SK-N-SH (cell line): ENCODE results near the gene ADGRA1. TPM values are rescaled to one million over a fixed set of nuclear protein-coding genes. Genes with fewer than 3 reads are reported as not detected.

Experiments
- CTCF ChIA-PET: fragments of 300-600, 350-600 bp; formaldehyde crosslinking; extraction: SDS; loops from one replicate; lab custom pipeline; 2021; lab: Yijun Ruan, JAX
- POLR2A ChIA-PET: fragments of 350-600 bp; sonication (Branson Sonifier 250); formaldehyde crosslinking; extraction: SDS; loops from one replicate; lab custom pipeline; 2020; ENCODE audit warnings: antibody characterized with exemption, inconsistent platforms; lab: Yijun Ruan, JAX
- DNase-seq: peaks from one replicate; pipeline ENCODE4 v3.0.0; 2012
- H2AFZ ChIP-seq: fragments of 200-600 bp; sonication (generic); 2 replicates; pipeline ENCODE4 v1.8.1; 2016; ENCODE audit warnings: antibody characterized with exemption, mild to moderate bottlenecking, low read depth
- H3F3A ChIP-seq: fragments of 200-600 bp; sonication (generic); replicated peaks from 2 replicates; pipeline ENCODE3; 2016; ENCODE audit warnings: antibody characterized with exemption, mild to moderate bottlenecking; ENCODE audit not compliant: insufficient read depth
- H3K27ac ChIP-seq, 2 experiments: fragments of 200-500 bp in 1 of 2; fragments of 200-600 bp in 1 of 2; sonication (Bioruptor generic) in 1 of 2; sonication (generic), shearing (Covaris generic) in 1 of 2; 2 replicates each; pipeline versions ENCODE4 v1.5.1 to v1.6.1; 2014 to 2016; ENCODE audit warnings: low read depth in 2 of 2, inconsistent platforms in 1 of 2, low read length in 1 of 2, mild to moderate bottlenecking in 1 of 2, mixed read lengths in 1 of 2
- H3K27me3 ChIP-seq: fragments of 200-600 bp; sonication (generic), shearing (Covaris generic); 2 replicates; pipeline ENCODE4 v1.6.1; 2016; ENCODE audit warnings: mixed run types; ENCODE audit not compliant: insufficient read depth
- H3K36me3 ChIP-seq, 2 experiments: fragments of 200-500 bp in 1 of 2; fragments of 200-600 bp in 1 of 2; sonication (Bioruptor generic) in 1 of 2; sonication (generic) in 1 of 2; replicated peaks in 1 of 2; 2 replicates each; pipeline versions ENCODE3 to v1.5.1; 2014 to 2016; ENCODE audit warnings: low read length in 1 of 2, mild to moderate bottlenecking in 1 of 2; ENCODE audit not compliant: insufficient read depth in 2 of 2, control insufficient read depth in 1 of 2
- H3K4me1 ChIP-seq, 2 experiments: fragments of 200-500 bp in 1 of 2; fragments of 200-600 bp in 1 of 2; sonication (Bioruptor generic) in 1 of 2; sonication (generic), shearing (Covaris generic) in 1 of 2; 2 replicates each; pipeline versions ENCODE4 v1.5.1 to v1.6.1; 2014 to 2016; ENCODE audit warnings: low read depth in 1 of 2, low read length in 1 of 2, mixed run types in 1 of 2; ENCODE audit not compliant: insufficient read depth in 2 of 2, control insufficient read depth in 1 of 2
- H3K4me2 ChIP-seq: fragments of 200-600 bp; sonication (generic), shearing (Covaris generic); 2 replicates; pipeline ENCODE4 v1.6.1; 2017; ENCODE audit warnings: mixed run types
- H3K4me3 ChIP-seq, 2 experiments: fragments of 200-500 bp in 1 of 2; fragments of 200-600 bp in 1 of 2; sonication (Bioruptor generic) in 1 of 2; sonication (generic), shearing (Covaris generic) in 1 of 2; 2 replicates each; pipeline versions ENCODE4 v1.5.1 to v1.8.1; 2014 to 2016; ENCODE audit warnings: low read depth in 2 of 2, inconsistent platforms in 1 of 2, low read length in 1 of 2, mild to moderate bottlenecking in 1 of 2, mixed read lengths in 1 of 2, moderate library complexity in 1 of 2
- H3K79me2 ChIP-seq: fragments of 200-600 bp; sonication (generic); 2 replicates; pipeline ENCODE4 v1.8.1; 2017; ENCODE audit warnings: mild to moderate bottlenecking; ENCODE audit not compliant: insufficient read depth
- H3K9ac ChIP-seq: fragments of 200-600 bp; sonication (generic); 2 replicates; pipeline ENCODE4 v1.6.1; 2017; ENCODE audit warnings: mixed run types
- H3K9me2 ChIP-seq: fragments of 200-600 bp; sonication (generic); 2 replicates; pipeline ENCODE4 v1.6.1; 2017; ENCODE audit warnings: mixed run types
- H3K9me3 ChIP-seq: fragments of 200-600 bp; sonication (generic); 2 replicates; pipeline ENCODE4 v1.6.1; 2017; ENCODE audit warnings: mixed run types, mild to moderate bottlenecking, moderate library complexity
- H4K20me1 ChIP-seq: fragments of 200-600 bp; sonication (generic); 2 replicates; pipeline ENCODE4 v1.6.1; 2017; ENCODE audit warnings: mild to moderate bottlenecking, mixed run types; ENCODE audit not compliant: insufficient read depth
- CHD2 ChIP-seq: fragments of 150-350 bp; IDR thresholded peaks from 2 replicates; pipeline ENCODE4 v1.6.1; 2018; ENCODE audit warnings: low read length; ENCODE audit not compliant: partially characterized antibody
- ELF1 ChIP-seq: IDR thresholded peaks from 2 replicates; pipeline ENCODE4 v1.4.0; 2012
- EP300 ChIP-seq, 2 experiments: IDR thresholded peaks; 2 replicates each; pipeline versions ENCODE4 v1.4.0 to v1.6.1; 2012; ENCODE audit warnings: borderline replicate concordance in 1 of 2, low read depth in 1 of 2, low read length in 1 of 2
- EZH2phosphoT487 ChIP-seq: fragments of 200-600 bp; sonication (generic); IDR thresholded peaks from 2 replicates; pipeline ENCODE4 v1.6.1; 2017; ENCODE audit warnings: low read depth, mixed run types, mild to moderate bottlenecking, antibody characterized with exemption, moderate library complexity, borderline replicate concordance
- FOSL2 ChIP-seq: IDR thresholded peaks from 2 replicates; pipeline ENCODE4 v1.4.0; 2012; ENCODE audit warnings: low read depth, mild to moderate bottlenecking, moderate library complexity, borderline replicate concordance
- FOXJ3 ChIP-seq: sonication (generic); formaldehyde crosslinking; IDR thresholded peaks from 2 replicates; pipeline ENCODE4 v1.5.1; 2020; ENCODE audit warnings: mild to moderate bottlenecking, missing genetic modification reagents
- FOXM1 ChIP-seq: IDR thresholded peaks from 2 replicates; pipeline ENCODE4 v1.4.0; 2012; ENCODE audit warnings: low read depth, mild to moderate bottlenecking
- GABPA ChIP-seq: IDR thresholded peaks from 2 replicates; pipeline ENCODE4 v1.4.0; 2012; ENCODE audit warnings: low read depth, mild to moderate bottlenecking
- GATA2 ChIP-seq: sonication (generic); formaldehyde crosslinking; IDR thresholded peaks from 2 replicates; pipeline ENCODE4 v1.5.0; 2020; ENCODE audit warnings: mild to moderate bottlenecking, missing genetic modification reagents
- JUND ChIP-seq: IDR thresholded peaks from 2 replicates; pipeline ENCODE4 v1.4.0; 2012
- MEF2A ChIP-seq: IDR thresholded peaks from 2 replicates; pipeline ENCODE4 v1.4.0; 2012; ENCODE audit warnings: low read depth, borderline replicate concordance
- MXI1 ChIP-seq: IDR thresholded peaks from 2 replicates; pipeline ENCODE4 v1.6.1; 2012; ENCODE audit warnings: mild to moderate bottlenecking, low read depth, low read length, improper control_type of control experiment
- RAD21 ChIP-seq: IDR thresholded peaks from 2 replicates; pipeline ENCODE4 v1.6.1; 2012; ENCODE audit warnings: mild to moderate bottlenecking, low read length
- SIN3A ChIP-seq: IDR thresholded peaks from 2 replicates; pipeline ENCODE4 v1.6.1; 2012; ENCODE audit warnings: low read depth, mild to moderate bottlenecking, low read length, moderate library complexity, borderline replicate concordance
- TAF1 ChIP-seq: IDR thresholded peaks from 2 replicates; pipeline ENCODE4 v1.6.1; 2012; ENCODE audit warnings: low read depth, mild to moderate bottlenecking, low read length, moderate library complexity, borderline replicate concordance
- YY1 ChIP-seq: IDR thresholded peaks from 2 replicates; pipeline ENCODE4 v1.4.0; 2012; ENCODE audit warnings: low read depth, mild to moderate bottlenecking
- WGBS: methylation state at CpG from one replicate; pipeline ENCODE4 v1.1.6; 2017; ENCODE audit warnings: low lambda C conversion rate; 5-methylcytosine and 5-hydroxymethylcytosine counted together
- polyA plus RNA-seq, 3 experiments: library from polyadenylated mRNA; depleted of rRNA; stranded (reverse); fragments of >200 nt; gene quantifications; 2 replicates each; pipeline ENCODE4 v1.2.3, GENCODE V29; 2012
- TF ChIP-seq, protein P1 (sequence below): IDR thresholded peaks from 2 replicates; pipeline ENCODE4 v1.4.0; 2012; ENCODE audit warnings: low read depth
- TF ChIP-seq, protein P2 (sequence below): fragments of 200-600 bp; sonication (generic); IDR thresholded peaks from 2 replicates; pipeline ENCODE4 v1.6.1; 2017; ENCODE audit warnings: antibody characterized with exemption, mild to moderate bottlenecking, moderate library complexity
- TF ChIP-seq, protein P3 (sequence below): IDR thresholded peaks from 2 replicates; pipeline ENCODE4 v1.6.1; 2012; ENCODE audit warnings: mild to moderate bottlenecking, low read depth, low read length, moderate library complexity
- TF ChIP-seq, protein P4 (sequence below): IDR thresholded peaks from 2 replicates; pipeline ENCODE4 v1.4.0; 2012; ENCODE audit warnings: low read depth, borderline replicate concordance

The ADGRA1 gene
- polyA plus RNA-seq, 1 of the 3 experiments (the other 2 are of a cell fraction): not detected

DNA sequence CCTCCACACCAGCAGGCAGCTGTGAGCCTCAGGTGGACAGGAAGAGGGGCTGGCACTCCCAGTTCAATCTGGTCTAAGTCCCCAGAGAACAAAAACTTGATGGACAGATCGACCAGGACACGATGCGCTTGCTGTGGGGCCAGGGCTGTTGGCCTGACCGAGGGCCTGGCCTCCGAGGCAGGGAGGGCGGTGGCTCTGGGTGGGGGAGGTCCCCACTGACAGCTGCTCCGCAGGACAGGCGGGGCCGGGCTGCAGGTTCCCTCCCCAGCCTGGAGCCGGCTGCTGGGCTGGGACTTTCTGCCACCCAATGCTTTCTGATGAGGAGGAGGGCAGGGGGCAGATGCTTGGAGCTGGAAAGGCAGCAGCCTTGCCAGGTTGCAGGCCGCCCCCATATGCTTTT, 37.4 kb upstream of the ADGRA1 start:
- Histone ChIP-seq H3F3A (no peaks in the 10 kb centered on the region), H3K79me2 (no peaks in the 10 kb centered on the region)
- TF ChIP-seq, protein P1, sequence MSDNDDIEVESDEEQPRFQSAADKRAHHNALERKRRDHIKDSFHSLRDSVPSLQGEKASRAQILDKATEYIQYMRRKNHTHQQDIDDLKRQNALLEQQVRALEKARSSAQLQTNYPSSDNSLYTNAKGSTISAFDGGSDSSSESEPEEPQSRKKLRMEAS: no peak
- TF ChIP-seq CHD2 (no peak), MXI1 (no peak), GATA2 (no peak), MEF2A (no peak), RAD21 (no peak), JUND (no peak), GABPA (no peak), TAF1 (no peak), FOXJ3 (CRISPR knock-in tag) (no peak), EZH2phosphoT487 (no peak), EP300 (IDR thresholded peaks at IDR 0.05; ENCODE audit: borderline replicate concordance in 1 of 2, low read depth in 1 of 2, low read length in 1 of 2) (no peak), YY1 (no peak), ELF1 (no peak), SIN3A (no peak), FOXM1 (no peak), FOSL2 (no peak)
- TF ChIP-seq, protein P2, sequence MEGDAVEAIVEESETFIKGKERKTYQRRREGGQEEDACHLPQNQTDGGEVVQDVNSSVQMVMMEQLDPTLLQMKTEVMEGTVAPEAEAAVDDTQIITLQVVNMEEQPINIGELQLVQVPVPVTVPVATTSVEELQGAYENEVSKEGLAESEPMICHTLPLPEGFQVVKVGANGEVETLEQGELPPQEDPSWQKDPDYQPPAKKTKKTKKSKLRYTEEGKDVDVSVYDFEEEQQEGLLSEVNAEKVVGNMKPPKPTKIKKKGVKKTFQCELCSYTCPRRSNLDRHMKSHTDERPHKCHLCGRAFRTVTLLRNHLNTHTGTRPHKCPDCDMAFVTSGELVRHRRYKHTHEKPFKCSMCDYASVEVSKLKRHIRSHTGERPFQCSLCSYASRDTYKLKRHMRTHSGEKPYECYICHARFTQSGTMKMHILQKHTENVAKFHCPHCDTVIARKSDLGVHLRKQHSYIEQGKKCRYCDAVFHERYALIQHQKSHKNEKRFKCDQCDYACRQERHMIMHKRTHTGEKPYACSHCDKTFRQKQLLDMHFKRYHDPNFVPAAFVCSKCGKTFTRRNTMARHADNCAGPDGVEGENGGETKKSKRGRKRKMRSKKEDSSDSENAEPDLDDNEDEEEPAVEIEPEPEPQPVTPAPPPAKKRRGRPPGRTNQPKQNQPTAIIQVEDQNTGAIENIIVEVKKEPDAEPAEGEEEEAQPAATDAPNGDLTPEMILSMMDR: no peak
- TF ChIP-seq, protein P3, sequence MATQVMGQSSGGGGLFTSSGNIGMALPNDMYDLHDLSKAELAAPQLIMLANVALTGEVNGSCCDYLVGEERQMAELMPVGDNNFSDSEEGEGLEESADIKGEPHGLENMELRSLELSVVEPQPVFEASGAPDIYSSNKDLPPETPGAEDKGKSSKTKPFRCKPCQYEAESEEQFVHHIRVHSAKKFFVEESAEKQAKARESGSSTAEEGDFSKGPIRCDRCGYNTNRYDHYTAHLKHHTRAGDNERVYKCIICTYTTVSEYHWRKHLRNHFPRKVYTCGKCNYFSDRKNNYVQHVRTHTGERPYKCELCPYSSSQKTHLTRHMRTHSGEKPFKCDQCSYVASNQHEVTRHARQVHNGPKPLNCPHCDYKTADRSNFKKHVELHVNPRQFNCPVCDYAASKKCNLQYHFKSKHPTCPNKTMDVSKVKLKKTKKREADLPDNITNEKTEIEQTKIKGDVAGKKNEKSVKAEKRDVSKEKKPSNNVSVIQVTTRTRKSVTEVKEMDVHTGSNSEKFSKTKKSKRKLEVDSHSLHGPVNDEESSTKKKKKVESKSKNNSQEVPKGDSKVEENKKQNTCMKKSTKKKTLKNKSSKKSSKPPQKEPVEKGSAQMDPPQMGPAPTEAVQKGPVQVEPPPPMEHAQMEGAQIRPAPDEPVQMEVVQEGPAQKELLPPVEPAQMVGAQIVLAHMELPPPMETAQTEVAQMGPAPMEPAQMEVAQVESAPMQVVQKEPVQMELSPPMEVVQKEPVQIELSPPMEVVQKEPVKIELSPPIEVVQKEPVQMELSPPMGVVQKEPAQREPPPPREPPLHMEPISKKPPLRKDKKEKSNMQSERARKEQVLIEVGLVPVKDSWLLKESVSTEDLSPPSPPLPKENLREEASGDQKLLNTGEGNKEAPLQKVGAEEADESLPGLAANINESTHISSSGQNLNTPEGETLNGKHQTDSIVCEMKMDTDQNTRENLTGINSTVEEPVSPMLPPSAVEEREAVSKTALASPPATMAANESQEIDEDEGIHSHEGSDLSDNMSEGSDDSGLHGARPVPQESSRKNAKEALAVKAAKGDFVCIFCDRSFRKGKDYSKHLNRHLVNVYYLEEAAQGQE: no peak
- TF ChIP-seq, protein P4, sequence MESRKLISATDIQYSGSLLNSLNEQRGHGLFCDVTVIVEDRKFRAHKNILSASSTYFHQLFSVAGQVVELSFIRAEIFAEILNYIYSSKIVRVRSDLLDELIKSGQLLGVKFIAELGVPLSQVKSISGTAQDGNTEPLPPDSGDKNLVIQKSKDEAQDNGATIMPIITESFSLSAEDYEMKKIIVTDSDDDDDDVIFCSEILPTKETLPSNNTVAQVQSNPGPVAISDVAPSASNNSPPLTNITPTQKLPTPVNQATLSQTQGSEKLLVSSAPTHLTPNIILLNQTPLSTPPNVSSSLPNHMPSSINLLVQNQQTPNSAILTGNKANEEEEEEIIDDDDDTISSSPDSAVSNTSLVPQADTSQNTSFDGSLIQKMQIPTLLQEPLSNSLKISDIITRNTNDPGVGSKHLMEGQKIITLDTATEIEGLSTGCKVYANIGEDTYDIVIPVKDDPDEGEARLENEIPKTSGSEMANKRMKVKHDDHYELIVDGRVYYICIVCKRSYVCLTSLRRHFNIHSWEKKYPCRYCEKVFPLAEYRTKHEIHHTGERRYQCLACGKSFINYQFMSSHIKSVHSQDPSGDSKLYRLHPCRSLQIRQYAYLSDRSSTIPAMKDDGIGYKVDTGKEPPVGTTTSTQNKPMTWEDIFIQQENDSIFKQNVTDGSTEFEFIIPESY: no peak
- TF ChIP-seq, all 33 proteins: peak for 0
- H3K4me2 ChIP-seq: no peak overlapping the region
- CTCF ChIA-PET: interaction anchor here (0.8 kb wide), 1 partner anchor 11 kb away, joined by 3 read pairs; no protein-coding TSS in a partner anchor
- no peaks in the 10 kb centered on the region; a peak in 1 of 4 replicates for H3K4me1 ChIP-seq
- no peak overlapping the region for H3K4me3 ChIP-seq
- no peaks in the 10 kb centered on the region for H3K9me3 ChIP-seq
- H3K9me2 ChIP-seq: no peaks in the 10 kb centered on the region
- no peaks in the 10 kb centered on the region for H4K20me1 ChIP-seq
- no peaks in the 10 kb centered on the region for H3K36me3 ChIP-seq
- WGBS: 35% methylated on average over 5 of the region's 11 CpGs
- DNase-seq: no peak
- H3K9ac ChIP-seq: no peak overlapping the region
- POLR2A ChIA-PET: no interaction called here
- H3K27me3 ChIP-seq: no peaks in the 10 kb centered on the region
- H2AFZ ChIP-seq: no peak overlapping the region
- H3K27ac ChIP-seq: no peak overlapping the region
